Loucy (cell line): ENCODE results near the gene SERP2.
A peak's percentile ranks its signal among the peaks of the same experiment; 100 is the strongest.

Experiments
- H2AFZ ChIP-seq: fragments of 200-600 bp; sonication (generic); 2 replicates; pipeline ENCODE4 v1.6.0; 2016; ENCODE audit warnings: antibody characterized with exemption, mild to moderate bottlenecking, low read length, moderate library complexity
- H3F3A ChIP-seq: fragments of 200-600 bp; 2 replicates; pipeline ENCODE4 v1.6.0; 2016; ENCODE audit warnings: antibody characterized with exemption, low read depth, mild to moderate bottlenecking
- H3K27me3 ChIP-seq: fragments of 200-600 bp; sonication (generic); 2 replicates; pipeline ENCODE4 v1.6.1; 2014; ENCODE audit warnings: low read length, mild to moderate bottlenecking; ENCODE audit not compliant: insufficient read depth, poor library complexity, severe bottlenecking
- H3K36me3 ChIP-seq: fragments of 200-600 bp; sonication (generic); 2 replicates; pipeline ENCODE4 v1.6.1; 2016; ENCODE audit warnings: low read length; ENCODE audit not compliant: insufficient read depth
- H3K4me1 ChIP-seq: fragments of 200-600 bp; sonication (generic); 2 replicates; pipeline ENCODE4 v1.5.1; 2014; ENCODE audit warnings: low read length, mild to moderate bottlenecking; ENCODE audit not compliant: insufficient read depth, poor library complexity, severe bottlenecking
- H3K4me2 ChIP-seq: fragments of 200-600 bp; sonication (generic); 2 replicates; pipeline ENCODE4 v1.6.0; 2014; ENCODE audit warnings: antibody characterized with exemption, low read length, low read depth, mild to moderate bottlenecking; ENCODE audit not compliant: poor library complexity, severe bottlenecking
- H3K4me3 ChIP-seq: fragments of 200-600 bp; sonication (generic); 2 replicates; pipeline ENCODE4 v1.5.1; 2014; ENCODE audit warnings: low read length, mild to moderate bottlenecking, mixed read lengths; ENCODE audit not compliant: poor library complexity, severe bottlenecking
- H3K79me2 ChIP-seq: fragments of 200-600 bp; sonication (generic); 2 replicates; pipeline ENCODE4 v1.6.1; 2014; ENCODE audit warnings: low read length; ENCODE audit not compliant: insufficient read depth
- H3K9ac ChIP-seq: fragments of 200-600 bp; sonication (generic); 2 replicates; pipeline ENCODE4 v1.6.0; 2014; ENCODE audit warnings: mild to moderate bottlenecking, low read depth, low read length, moderate library complexity; ENCODE audit not compliant: poor library complexity, severe bottlenecking
- H3K9me2 ChIP-seq: fragments of 200-600 bp; sonication (generic); replicated peaks from 2 replicates; pipeline ENCODE4 v1.6.1; 2016; ENCODE audit warnings: low read depth, low read length, mixed read lengths
- H3K9me3 ChIP-seq: fragments of 200-600 bp; sonication (generic); 2 replicates; pipeline ENCODE4 v1.6.1; 2014; ENCODE audit warnings: mild to moderate bottlenecking, antibody characterized with exemption, low read length, low read depth; ENCODE audit not compliant: insufficient read depth
- H4K20me1 ChIP-seq: fragments of 200-600 bp; sonication (generic); 2 replicates; pipeline ENCODE4 v1.6.0; 2014; ENCODE audit warnings: antibody characterized with exemption, low read length, mild to moderate bottlenecking; ENCODE audit not compliant: insufficient read depth, poor library complexity, severe bottlenecking
- EZH2phosphoT487 ChIP-seq: fragments of 200-600 bp; IDR thresholded peaks from 2 replicates; pipeline ENCODE4 v1.6.1; 2018; ENCODE audit warnings: antibody characterized with exemption, mild to moderate bottlenecking, moderate library complexity, borderline replicate concordance
- TF ChIP-seq, protein P1 (sequence below): fragments of 200-600 bp; sonication (generic); conservative IDR thresholded peaks from 2 replicates; pipeline ENCODE4 v1.5.1; 2014; ENCODE audit warnings: mild to moderate bottlenecking, antibody characterized with exemption, low read length

SERP2 gene

DNA sequence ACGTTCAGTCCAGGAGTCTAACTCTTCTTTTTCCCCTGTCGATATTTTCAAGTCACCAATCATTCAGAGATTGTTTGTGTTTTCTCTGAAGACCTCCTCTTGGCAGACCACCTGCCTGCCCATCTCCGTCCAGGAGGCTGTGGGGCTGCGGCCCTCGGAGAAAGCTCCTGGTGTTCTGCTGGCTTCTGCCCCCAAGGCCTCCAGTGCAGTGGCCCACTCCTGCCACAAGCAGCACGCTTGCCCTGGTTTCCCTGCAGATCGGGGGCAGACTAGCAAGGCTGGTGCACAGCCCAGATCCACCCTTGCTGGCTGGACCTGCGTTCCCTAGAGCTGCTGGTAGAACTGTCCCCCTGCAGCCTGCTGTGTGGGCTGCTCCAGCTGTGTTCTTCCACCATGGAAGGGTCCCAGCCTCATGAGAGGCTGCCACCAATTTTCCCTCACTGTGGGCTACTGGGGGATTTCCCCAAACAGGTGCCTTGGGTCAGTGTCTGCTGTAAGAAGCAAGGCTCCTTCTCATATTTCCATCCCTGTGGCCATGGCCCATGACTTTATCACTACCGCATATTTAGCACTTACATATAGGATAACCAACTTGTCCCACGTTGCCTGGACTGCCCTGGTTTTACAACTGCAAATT, 43.6 kb upstream of the SERP2 start:
- no peaks in the 10 kb centered on the region for H3K36me3 ChIP-seq
- H3K9me3 ChIP-seq: no peaks in the 10 kb centered on the region; the same call in 1 of the 2 replicates
- H3K9me2 ChIP-seq: no peaks in the 10 kb centered on the region
- H2AFZ ChIP-seq: no peak overlapping the region
- no peak for TF ChIP-seq EZH2phosphoT487
- TF ChIP-seq, protein P1, sequence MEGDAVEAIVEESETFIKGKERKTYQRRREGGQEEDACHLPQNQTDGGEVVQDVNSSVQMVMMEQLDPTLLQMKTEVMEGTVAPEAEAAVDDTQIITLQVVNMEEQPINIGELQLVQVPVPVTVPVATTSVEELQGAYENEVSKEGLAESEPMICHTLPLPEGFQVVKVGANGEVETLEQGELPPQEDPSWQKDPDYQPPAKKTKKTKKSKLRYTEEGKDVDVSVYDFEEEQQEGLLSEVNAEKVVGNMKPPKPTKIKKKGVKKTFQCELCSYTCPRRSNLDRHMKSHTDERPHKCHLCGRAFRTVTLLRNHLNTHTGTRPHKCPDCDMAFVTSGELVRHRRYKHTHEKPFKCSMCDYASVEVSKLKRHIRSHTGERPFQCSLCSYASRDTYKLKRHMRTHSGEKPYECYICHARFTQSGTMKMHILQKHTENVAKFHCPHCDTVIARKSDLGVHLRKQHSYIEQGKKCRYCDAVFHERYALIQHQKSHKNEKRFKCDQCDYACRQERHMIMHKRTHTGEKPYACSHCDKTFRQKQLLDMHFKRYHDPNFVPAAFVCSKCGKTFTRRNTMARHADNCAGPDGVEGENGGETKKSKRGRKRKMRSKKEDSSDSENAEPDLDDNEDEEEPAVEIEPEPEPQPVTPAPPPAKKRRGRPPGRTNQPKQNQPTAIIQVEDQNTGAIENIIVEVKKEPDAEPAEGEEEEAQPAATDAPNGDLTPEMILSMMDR: no peak
- no peak overlapping the region for H3K4me2 ChIP-seq
- no peaks in the 10 kb centered on the region for H3K79me2 ChIP-seq
- H3K27me3 ChIP-seq: no peaks in the 10 kb centered on the region
- no peak overlapping the region for H3K9ac ChIP-seq
- peaks cover 31% of the 10 kb centered on the region for H3K4me1 ChIP-seq
- no peaks in the 10 kb centered on the region for H4K20me1 ChIP-seq
- H3K4me3 ChIP-seq: no peak overlapping the region
- H3F3A ChIP-seq: no peaks in the 10 kb centered on the region

DNA sequence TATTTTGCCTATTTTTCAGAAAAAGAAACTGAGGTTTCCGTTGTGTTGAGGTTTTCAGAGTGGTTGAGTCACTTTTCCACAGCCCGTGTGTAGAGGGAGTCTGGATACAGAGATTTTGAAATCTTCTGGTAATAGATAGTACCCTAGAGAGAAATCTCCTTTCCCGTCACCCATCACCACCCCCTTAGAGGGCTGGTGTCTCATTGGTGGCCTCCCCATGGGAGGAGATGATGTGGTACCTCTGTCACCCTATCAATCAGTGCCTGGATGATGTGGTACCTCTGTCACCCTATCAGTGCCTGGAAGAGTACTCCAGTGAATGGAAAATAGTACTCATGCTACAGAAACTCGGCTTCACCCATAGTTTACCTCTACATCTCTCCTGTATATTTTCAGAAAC, 42.2 kb upstream of the SERP2 start:
- peaks cover 32% of the 10 kb centered on the region for H3K4me1 ChIP-seq
- no peak overlapping the region for H3K4me2 ChIP-seq
- H3F3A ChIP-seq: no peaks in the 10 kb centered on the region
- H3K79me2 ChIP-seq: no peaks in the 10 kb centered on the region
- no peaks in the 10 kb centered on the region for H3K9me2 ChIP-seq
- H3K9me3 ChIP-seq: no peaks in the 10 kb centered on the region; the same call in 1 of the 2 replicates
- no peaks in the 10 kb centered on the region for H3K27me3 ChIP-seq
- H4K20me1 ChIP-seq: no peaks in the 10 kb centered on the region
- no peak overlapping the region for H3K4me3 ChIP-seq
- TF ChIP-seq, protein P1: no peak
- no peak for TF ChIP-seq EZH2phosphoT487
- H2AFZ ChIP-seq: 0 out of 2 replicates have a peak overlapping the region, but pooled peaks have one; percentile 2
- H3K9ac ChIP-seq: no peak overlapping the region
- no peaks in the 10 kb centered on the region for H3K36me3 ChIP-seq

DNA sequence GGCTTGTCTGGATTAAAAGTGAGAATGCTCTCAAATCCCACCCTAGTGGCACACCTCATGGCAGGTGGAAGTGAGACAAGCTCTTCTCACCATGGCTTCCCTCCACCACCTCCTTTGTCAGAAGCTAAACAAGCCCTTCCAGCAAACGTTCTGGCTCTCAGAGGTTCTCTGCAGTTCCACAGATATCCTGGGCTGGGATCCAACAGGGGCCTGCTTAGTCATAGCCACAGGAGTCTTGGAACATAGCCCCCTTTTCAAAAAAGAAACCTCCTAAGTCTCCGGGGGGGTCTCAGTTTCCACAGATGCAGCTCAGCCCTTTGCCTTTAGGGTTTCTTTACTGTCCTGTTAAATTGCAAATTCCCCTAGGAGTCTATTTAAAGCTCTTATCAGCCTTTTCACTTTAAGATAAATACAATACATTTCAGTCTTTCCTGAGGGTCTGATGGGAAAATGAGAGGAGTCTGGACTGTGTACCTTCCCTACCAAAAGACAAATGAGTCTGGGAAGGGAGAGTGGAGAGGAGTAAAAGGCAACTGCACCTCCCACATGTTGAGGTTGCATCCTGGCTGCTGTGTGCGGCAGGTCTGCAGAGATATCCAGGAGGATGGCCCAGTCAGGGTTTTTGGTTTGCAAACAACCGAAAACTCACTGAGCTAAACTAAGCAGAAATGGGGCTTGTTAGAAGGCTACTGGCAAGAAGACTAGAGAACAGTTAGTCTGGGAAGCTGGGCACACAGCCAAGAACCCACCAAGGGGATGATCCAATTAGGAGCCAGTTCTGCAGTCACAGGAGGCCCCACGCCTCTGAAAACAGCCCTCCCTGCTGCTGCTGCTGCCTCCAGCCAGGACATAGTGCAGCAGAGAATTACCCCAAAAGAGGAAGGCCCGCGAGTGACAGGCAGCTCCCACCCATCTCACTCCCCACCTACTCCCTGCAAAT, 41.4 kb upstream of the SERP2 start:
- H3K9me3 ChIP-seq: no peaks in the 10 kb centered on the region; the same call in 1 of the 2 replicates
- TF ChIP-seq, protein P1: no peak
- no peak for TF ChIP-seq EZH2phosphoT487
- H3K4me3 ChIP-seq: no peak overlapping the region
- H3K79me2 ChIP-seq: no peaks in the 10 kb centered on the region
- no peaks in the 10 kb centered on the region for H3K9me2 ChIP-seq
- H3K27me3 ChIP-seq: no peaks in the 10 kb centered on the region
- no peaks in the 10 kb centered on the region for H3K36me3 ChIP-seq
- peaks cover 34% of the 10 kb centered on the region for H3K4me1 ChIP-seq
- H3K4me2 ChIP-seq: no peak overlapping the region
- peak overlapping the region; percentile 2; the same call in 1 of the 2 replicates for H2AFZ ChIP-seq
- H3K9ac ChIP-seq: no peak overlapping the region
- H3F3A ChIP-seq: no peaks in the 10 kb centered on the region
- H4K20me1 ChIP-seq: no peaks in the 10 kb centered on the region
